Measurements from ENCODE around the gene DEXI. TPM values are rescaled to one million over a fixed set of nuclear protein-coding genes. Genes with fewer than 3 reads are reported as not detected.

The DEXI gene
- total RNA-seq (2022; extraction: Qiagen RNA extraction; ENCODE audit: low read depth): 32.4 to 45.8 TPM (median 45.0 TPM) in 5 replicates

DNA sequence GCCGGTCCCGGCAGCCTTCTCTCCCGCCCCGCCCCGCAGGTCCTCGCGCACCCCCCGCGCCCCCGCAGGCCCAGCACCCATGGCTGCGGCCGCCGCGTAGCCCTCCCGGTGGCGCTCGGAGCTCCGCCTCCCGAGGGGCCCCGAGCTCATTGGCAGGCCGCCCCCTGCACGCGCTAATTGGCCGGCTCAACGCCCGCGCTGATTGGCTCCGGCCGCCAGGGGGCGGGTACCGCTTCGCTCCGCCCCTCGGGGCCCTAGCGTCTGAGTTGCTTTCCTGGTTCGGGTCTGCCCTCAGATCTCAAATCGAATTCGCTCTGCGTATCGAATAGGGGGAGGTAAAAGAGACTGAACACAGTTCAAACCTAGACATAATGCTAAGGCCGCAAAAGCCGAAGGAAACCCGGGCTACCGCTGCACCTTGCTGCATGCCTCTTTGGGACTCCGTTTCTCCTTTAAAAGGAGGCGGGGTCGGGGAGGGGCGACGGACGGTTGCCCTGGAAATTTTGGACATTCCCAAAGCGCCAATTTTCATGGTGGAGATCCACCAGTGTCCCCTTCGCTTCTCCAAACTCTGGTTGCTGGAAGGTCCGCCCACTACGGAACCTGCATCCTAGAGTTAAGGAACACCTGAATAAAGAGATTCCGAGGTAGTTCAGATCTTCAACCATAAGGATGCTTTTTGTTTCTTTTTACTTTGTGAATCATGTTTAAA, at the start of gene DEXI:
DEXI (minus strand) TSS at position 117 of the 712 bp plus-strand sequence. CDS start 463 bp downstream, outside the sequence.

DNA sequence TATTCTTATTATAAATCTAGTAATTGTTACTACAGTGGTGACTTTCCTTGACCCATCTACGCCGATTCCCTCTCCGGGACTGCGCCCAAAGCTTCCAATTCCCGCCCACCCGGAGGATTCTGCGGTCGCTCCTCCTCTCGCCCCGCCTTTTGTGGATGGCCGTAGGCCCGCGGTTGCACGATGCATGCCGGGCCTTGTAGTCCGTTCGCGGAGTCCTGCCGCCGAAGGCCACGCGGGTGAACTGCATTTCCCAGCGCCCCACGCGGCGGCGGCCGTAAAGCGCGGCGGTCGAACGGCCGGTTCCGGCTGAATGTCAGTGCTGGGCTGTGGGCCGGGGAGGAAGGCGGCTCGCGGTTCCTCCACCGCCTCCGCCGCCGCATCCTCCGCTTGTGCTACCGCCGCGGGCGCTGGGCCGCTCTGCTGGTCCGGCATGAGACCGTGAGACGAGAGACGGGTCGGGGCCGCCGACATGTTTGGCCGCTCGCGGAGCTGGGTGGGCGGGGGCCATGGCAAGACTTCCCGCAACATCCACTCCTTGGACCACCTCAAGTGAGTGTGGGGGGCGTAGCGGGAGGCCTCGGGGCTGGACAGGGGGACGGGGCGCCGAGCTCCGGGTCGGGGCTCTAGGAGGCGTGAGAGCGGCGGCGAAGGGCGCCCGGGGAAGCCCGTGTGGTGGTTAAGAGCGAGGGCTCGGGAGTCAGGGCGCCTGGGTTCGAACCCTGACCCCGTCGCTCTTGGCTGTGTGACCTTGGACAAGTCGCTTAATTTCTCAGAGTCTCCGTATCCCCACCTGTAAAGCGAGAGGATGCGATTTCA, 2.2 kb upstream of the DEXI start, which contains the start of gene CLEC16A:
CLEC16A (plus strand) TSS at position 316 of the 816 bp plus-strand sequence; CDS start at position 470, 154 bp downstream.

Other genes with a start within 250 kb of the DEXI start
- not detected in 5 replicates for gene TEKT5, start 247.5 kb downstream of the DEXI start, total RNA-seq (2022; extraction: Qiagen RNA extraction; ENCODE audit: low read depth)
- gene NUBP1, start 198.6 kb downstream of the DEXI start, total RNA-seq (2022; extraction: Qiagen RNA extraction; ENCODE audit: low read depth): 42.6 to 48.5 TPM (median 46.3 TPM) in 5 replicates
- 0.06 to 0.21 TPM in 2 of 5 replicates, not detected in the others for gene TVP23A, start 123.7 kb downstream of the DEXI start, total RNA-seq (2022; extraction: Qiagen RNA extraction; ENCODE audit: low read depth)
- 0.08 to 0.16 TPM (median 0.16 TPM) in 3 of 5 replicates, not detected in the others for gene CIITA, start 65.3 kb downstream of the DEXI start, total RNA-seq (2022; extraction: Qiagen RNA extraction; ENCODE audit: low read depth)
- 7.1 to 11.5 TPM (median 9.7 TPM) in 5 replicates for gene CLEC16A, start 2.1 kb upstream of the DEXI start, total RNA-seq (2022; extraction: Qiagen RNA extraction; ENCODE audit: low read depth)

All from A549 treated with ZK216348 at 1 μM for 4 hours (cell line).